BLaER1 treated with 17β-estradiol and CSF1 and Interleukin-3, amounts not matched to agents 10 nM and 100 nM (cell line): ENCODE measurements around the gene RRBP1.
A peak's percentile ranks its signal among the peaks of the same experiment; 100 is the strongest.

Experiments
- H3K27ac ChIP-seq, 11 experiments: shearing (Covaris generic); formaldehyde crosslinking; 2 replicates each; pipeline ENCODE4 v1.8.1; 2022
- H3K27me3 ChIP-seq, 11 experiments: shearing (Covaris generic); formaldehyde crosslinking; 2 replicates each; pipeline ENCODE4 v1.8.1; 2022
- H3K36me3 ChIP-seq, 11 experiments: shearing (Covaris generic); formaldehyde crosslinking; 2 replicates each; pipeline ENCODE4 v1.8.1; 2022
- H3K4me1 ChIP-seq, 10 experiments: shearing (Covaris generic); formaldehyde crosslinking; 2 replicates each; pipeline ENCODE4 v1.8.1; 2022
- H3K4me2 ChIP-seq, 11 experiments: shearing (Covaris generic); formaldehyde crosslinking; 2 replicates each; pipeline ENCODE4 v1.8.1; 2022
- H3K4me3 ChIP-seq, 10 experiments: shearing (Covaris generic); formaldehyde crosslinking; 2 replicates each; pipeline ENCODE4 v1.8.1; 2022
- H3K9ac ChIP-seq, 11 experiments: shearing (Covaris generic); formaldehyde crosslinking; 2 replicates each; pipeline ENCODE4 v1.8.1; 2022
- H3K9me3 ChIP-seq, 11 experiments: shearing (Covaris generic); formaldehyde crosslinking; replicated peaks in 1 of 11; 2 replicates each; pipeline ENCODE4 v1.8.1; 2022
- H4K20me1 ChIP-seq, 11 experiments: shearing (Covaris generic); formaldehyde crosslinking; 2 replicates each; pipeline ENCODE4 v1.8.1; 2022
- Cebpa-rat ChIP-seq, 11 experiments: shearing (Covaris generic); IDR thresholded peaks; 2 replicates each; pipeline ENCODE4 v1.8.1; 2022

Gene RRBP1

GRCh38 chr20:17674722-17675518 lies 7.1 kb downstream of the RRBP1 start:
- TF ChIP-seq Cebpa-rat (IDR thresholded peaks at IDR 0.05) = no peak
- H4K20me1 ChIP-seq = peaks cover 29 to 99% (median 85%) of the 10 kb centered on the region in 11 experiments; a peak in 20 of 22 replicates
- no peak overlapping the region for H3K27ac ChIP-seq
- H3K27me3 ChIP-seq = no peaks in the 10 kb centered on the region
- peaks cover 0 to 8% (median 0%) of the 10 kb centered on the region in 11 experiments; a peak in 3 of 22 replicates for H3K9me3 ChIP-seq
- H3K36me3 ChIP-seq = peaks cover 41 to 97% (median 79%) of the 10 kb centered on the region in 11 experiments
- no peak overlapping the region for H3K9ac ChIP-seq
- H3K4me1 ChIP-seq = peaks cover 13 to 59% (median 32%) of the 10 kb centered on the region in 10 experiments
- no peak overlapping the region for H3K4me3 ChIP-seq
- no peak overlapping the region for H3K4me2 ChIP-seq

- H3K27me3 ChIP-seq = no peaks in the 10 kb centered on the region
- H3K36me3 ChIP-seq = peaks cover 44 to 100% (median 78%) of the 10 kb centered on the region in 11 experiments
- no peak overlapping the region for H3K4me3 ChIP-seq
- peaks cover 15 to 63% (median 30%) of the 10 kb centered on the region in 10 experiments for H3K4me1 ChIP-seq
- no peak overlapping the region for H3K9ac ChIP-seq
- H3K27ac ChIP-seq = no peak overlapping the region
- H3K4me2 ChIP-seq = peak overlapping the region in 3 of 11 experiments; percentile 72 to 80 (median 74); a peak in 5 of 22 replicates
- H4K20me1 ChIP-seq = peaks cover 29 to 93% (median 75%) of the 10 kb centered on the region in 11 experiments; a peak in 20 of 22 replicates
- no peak for TF ChIP-seq Cebpa-rat (IDR thresholded peaks at IDR 0.05)
- H3K9me3 ChIP-seq = peaks cover 0 to 8% (median 0%) of the 10 kb centered on the region in 11 experiments; a peak in 3 of 22 replicates
Observed at GRCh38 chr20:17673084-17673483, 9.0 kb downstream of the RRBP1 start.

GRCh38 chr20:17671565-17671964 lies 10.5 kb downstream of the RRBP1 start:
- TF ChIP-seq Cebpa-rat (IDR thresholded peaks at IDR 0.05) = no peak
- Histone ChIP-seq H4K20me1 (peaks cover 29 to 93% (median 68%) of the 10 kb centered on the region in 11 experiments; a peak in 19 of 22 replicates), H3K36me3 (peaks cover 32 to 95% (median 69%) of the 10 kb centered on the region in 11 experiments), H3K4me3 (no peak overlapping the region), H3K4me2 (peak overlapping the region in 6 of 11 experiments; percentile 32 to 80 (median 70); a peak in 11 of 22 replicates), H3K27me3 (no peaks in the 10 kb centered on the region), H3K9me3 (peaks cover 0 to 8% (median 0%) of the 10 kb centered on the region in 11 experiments; a peak in 3 of 22 replicates), H3K9ac (no peak overlapping the region), H3K4me1 (peaks cover 25 to 62% (median 40%) of the 10 kb centered on the region in 10 experiments), H3K27ac (peak overlapping the region in 6 of 11 experiments; percentile 4 to 44 (median 19); a peak in 7 of 22 replicates)

GRCh38 chr20:17671011-17671410 lies 11.0 kb downstream of the RRBP1 start:
- H3K36me3 ChIP-seq = peaks cover 27 to 90% (median 63%) of the 10 kb centered on the region in 11 experiments
- H3K4me3 ChIP-seq = no peak overlapping the region
- no peak for TF ChIP-seq Cebpa-rat (IDR thresholded peaks at IDR 0.05)
- peaks cover 0 to 8% (median 0%) of the 10 kb centered on the region in 11 experiments; a peak in 3 of 22 replicates for H3K9me3 ChIP-seq
- peak overlapping the region in 6 of 11 experiments; percentile 32 to 80 (median 70); a peak in 11 of 22 replicates for H3K4me2 ChIP-seq
- no peaks in the 10 kb centered on the region for H3K27me3 ChIP-seq
- no peak overlapping the region for H3K9ac ChIP-seq
- peak overlapping the region in 6 of 11 experiments; percentile 4 to 44 (median 19); a peak in 7 of 22 replicates for H3K27ac ChIP-seq
- peaks cover 23 to 93% (median 64%) of the 10 kb centered on the region in 11 experiments; a peak in 18 of 22 replicates for H4K20me1 ChIP-seq
- peaks cover 28 to 65% (median 46%) of the 10 kb centered on the region in 10 experiments for H3K4me1 ChIP-seq

- Histone ChIP-seq H3K27me3 (no peaks in the 10 kb centered on the region), H3K9me3 (peaks cover 0 to 8% (median 0%) of the 10 kb centered on the region in 11 experiments; a peak in 3 of 22 replicates), H3K36me3 (peaks cover 17 to 74% (median 47%) of the 10 kb centered on the region in 11 experiments; a peak in 20 of 22 replicates), H3K4me3 (no peak overlapping the region), H3K9ac (no peak overlapping the region), H3K27ac (no peak overlapping the region), H4K20me1 (peaks cover 10 to 93% (median 58%) of the 10 kb centered on the region in 11 experiments; a peak in 16 of 22 replicates), H3K4me2 (peak overlapping the region in 5 of 11 experiments; percentile 12 to 39 (median 34); a peak in 6 of 22 replicates), H3K4me1 (peaks cover 39 to 81% (median 58%) of the 10 kb centered on the region in 10 experiments)
- TF ChIP-seq Cebpa-rat (IDR thresholded peaks at IDR 0.05) = no peak
Observed at GRCh38 chr20:17669306-17669931, 12.6 kb downstream of the RRBP1 start.

GRCh38 chr20:17668432-17668831 lies 13.6 kb downstream of the RRBP1 start:
- Histone ChIP-seq H4K20me1 (peaks cover 10 to 93% (median 59%) of the 10 kb centered on the region in 11 experiments; a peak in 17 of 22 replicates), H3K27me3 (no peaks in the 10 kb centered on the region), H3K4me3 (no peak overlapping the region), H3K36me3 (peaks cover 17 to 64% (median 46%) of the 10 kb centered on the region in 11 experiments; a peak in 20 of 22 replicates), H3K9me3 (peaks cover 0 to 8% (median 0%) of the 10 kb centered on the region in 11 experiments; a peak in 3 of 22 replicates), H3K9ac (no peak overlapping the region), H3K27ac (no peak overlapping the region), H3K4me1 (peaks cover 49 to 87% (median 68%) of the 10 kb centered on the region in 10 experiments), H3K4me2 (peak overlapping the region in 3 of 11 experiments; percentile 7 to 34 (median 21); a peak in 2 of 22 replicates)
- no peak for TF ChIP-seq Cebpa-rat (IDR thresholded peaks at IDR 0.05)

GRCh38 chr20:17667445-17667844 lies 14.6 kb downstream of the RRBP1 start:
- no peak for TF ChIP-seq Cebpa-rat (IDR thresholded peaks at IDR 0.05)
- H3K36me3 ChIP-seq = peaks cover 17 to 54% (median 36%) of the 10 kb centered on the region in 11 experiments; a peak in 20 of 22 replicates
- no peak overlapping the region for H3K4me3 ChIP-seq
- peak overlapping the region in 2 of 11 experiments; percentile 4 to 7; a peak in 2 of 22 replicates for H3K4me2 ChIP-seq
- H3K9me3 ChIP-seq = peaks cover 0 to 8% (median 0%) of the 10 kb centered on the region in 11 experiments; a peak in 3 of 22 replicates
- H3K27me3 ChIP-seq = no peaks in the 10 kb centered on the region
- H3K27ac ChIP-seq = no peak overlapping the region
- H4K20me1 ChIP-seq = peaks cover 13 to 93% (median 59%) of the 10 kb centered on the region in 11 experiments; a peak in 18 of 22 replicates
- no peak overlapping the region for H3K9ac ChIP-seq
- H3K4me1 ChIP-seq = peaks cover 59 to 87% (median 75%) of the 10 kb centered on the region in 10 experiments

- Histone ChIP-seq H3K4me1 (peaks cover 69 to 87% (median 81%) of the 10 kb centered on the region in 10 experiments), H4K20me1 (peaks cover 13 to 93% (median 54%) of the 10 kb centered on the region in 11 experiments; a peak in 18 of 22 replicates), H3K27ac (no peak overlapping the region), H3K4me2 (peak overlapping the region in 8 of 11 experiments; percentile 74 to 90 (median 85); a peak in 12 of 22 replicates), H3K27me3 (no peaks in the 10 kb centered on the region), H3K4me3 (no peak overlapping the region), H3K9me3 (peaks cover 0 to 3% (median 0%) of the 10 kb centered on the region in 11 experiments; a peak in 2 of 22 replicates), H3K36me3 (peaks cover 15 to 45% (median 27%) of the 10 kb centered on the region in 11 experiments; a peak in 19 of 22 replicates), H3K9ac (no peak overlapping the region)
- TF ChIP-seq Cebpa-rat (IDR thresholded peaks at IDR 0.05) = no peak
Observed at GRCh38 chr20:17666481-17666880, 15.6 kb downstream of the RRBP1 start.
